Astrocyte (in vitro differentiated cells and primary cell): ENCODE results near the gene IGSF21. TPM values are rescaled to one million over a fixed set of nuclear protein-coding genes. Genes with fewer than 3 reads are reported as not detected.

ENCODE experiments used
- DNase-seq: peaks from one replicate; pipeline ENCODE4 v3.0.0-alpha.2; 2010; ENCODE audit warnings: low read depth
- FAIRE-seq: peaks from 2 replicates; lab custom pipeline; 2011; peaks lifted over from hg19 to GRCh38; lab: Jason Lieb, UNC
- H2AFZ ChIP-seq: 2 replicates; pipeline ENCODE4 v1.6.0; 2012; ENCODE audit warnings: low read depth, low read length, inconsistent platforms
- H3K27ac ChIP-seq: 2 replicates; pipeline ENCODE4 v1.5.1; 2011; ENCODE audit warnings: low read depth, low read length, inconsistent platforms
- H3K27me3 ChIP-seq: 2 replicates; pipeline ENCODE4 v1.6.0; 2011; ENCODE audit warnings: low read length, inconsistent platforms; ENCODE audit not compliant: insufficient read depth
- H3K36me3 ChIP-seq: 2 replicates; pipeline ENCODE4 v1.5.1; 2011; ENCODE audit warnings: low read length, inconsistent platforms; ENCODE audit not compliant: insufficient read depth
- H3K4me1 ChIP-seq: 2 replicates; pipeline ENCODE4 v1.5.1; 2011; ENCODE audit warnings: low read length, inconsistent platforms; ENCODE audit not compliant: insufficient read depth
- H3K4me2 ChIP-seq: 2 replicates; pipeline ENCODE4 v1.6.0; 2012; ENCODE audit warnings: low read length, inconsistent platforms
- H3K4me3 ChIP-seq: 2 replicates; pipeline ENCODE4 v1.5.1; 2011; ENCODE audit warnings: low read depth, mild to moderate bottlenecking, low read length, inconsistent platforms; ENCODE audit not compliant: insufficient read depth
- H3K79me2 ChIP-seq: 2 replicates; pipeline ENCODE4 v1.6.0; 2012; ENCODE audit warnings: mild to moderate bottlenecking, low read length, inconsistent platforms; ENCODE audit not compliant: insufficient read depth
- H3K9ac ChIP-seq: 2 replicates; pipeline ENCODE4 v1.6.0; 2012; ENCODE audit warnings: mild to moderate bottlenecking, low read length, inconsistent platforms
- H3K9me3 ChIP-seq: 2 replicates; pipeline ENCODE4 v1.5.1; 2012; ENCODE audit warnings: low read depth, mild to moderate bottlenecking, low read length, inconsistent platforms; ENCODE audit not compliant: insufficient read depth
- H4K20me1 ChIP-seq: 2 replicates; pipeline ENCODE4 v1.6.0; 2012; ENCODE audit warnings: low read length, inconsistent platforms; ENCODE audit not compliant: insufficient read depth
- H3K27ac Mint-ChIP-seq: one replicate; pipeline ENCODE4 v1.8.0; 2021; ENCODE audit warnings: mild to moderate bottlenecking, mixed read lengths; ENCODE audit not compliant: unreplicated experiment
- H3K27me3 Mint-ChIP-seq: one replicate; pipeline ENCODE4 v1.8.0; 2021; ENCODE audit warnings: low read depth, mixed read lengths; ENCODE audit not compliant: unreplicated experiment
- H3K36me3 Mint-ChIP-seq: one replicate; pipeline ENCODE4 v1.8.0; 2021; ENCODE audit warnings: low read depth, mixed read lengths; ENCODE audit not compliant: unreplicated experiment
- H3K4me1 Mint-ChIP-seq: one replicate; pipeline ENCODE4 v1.8.0; 2021; ENCODE audit warnings: low read depth, mixed read lengths; ENCODE audit not compliant: unreplicated experiment
- H3K4me3 Mint-ChIP-seq: one replicate; pipeline ENCODE4 v1.8.0; 2021; ENCODE audit warnings: mild to moderate bottlenecking, moderate library complexity, mixed read lengths; ENCODE audit not compliant: unreplicated experiment
- H3K9me3 Mint-ChIP-seq: one replicate; pipeline ENCODE4 v1.8.0; 2021; ENCODE audit warnings: mild to moderate bottlenecking, mixed read lengths; ENCODE audit not compliant: unreplicated experiment
- EZH2 ChIP-seq: IDR thresholded peaks from 2 replicates; pipeline ENCODE4 v1.6.1; 2012; ENCODE audit warnings: mild to moderate bottlenecking, low read length, inconsistent platforms; ENCODE audit not compliant: insufficient read depth
- total RNA-seq: library from RNA; stranded (reverse); gene quantifications from 2 replicates; pipeline ENCODE4 v1.2.1, GENCODE V29; 2021
- TF ChIP-seq, protein P1 (sequence below): IDR thresholded peaks from 2 replicates; pipeline ENCODE4 v1.5.1; 2011; ENCODE audit warnings: low read depth, mild to moderate bottlenecking, inconsistent platforms, low read length, moderate library complexity; ENCODE audit not compliant: insufficient read depth

Gene IGSF21
- total RNA-seq, 1 donor from 2014 or later, result not detected

DNA sequence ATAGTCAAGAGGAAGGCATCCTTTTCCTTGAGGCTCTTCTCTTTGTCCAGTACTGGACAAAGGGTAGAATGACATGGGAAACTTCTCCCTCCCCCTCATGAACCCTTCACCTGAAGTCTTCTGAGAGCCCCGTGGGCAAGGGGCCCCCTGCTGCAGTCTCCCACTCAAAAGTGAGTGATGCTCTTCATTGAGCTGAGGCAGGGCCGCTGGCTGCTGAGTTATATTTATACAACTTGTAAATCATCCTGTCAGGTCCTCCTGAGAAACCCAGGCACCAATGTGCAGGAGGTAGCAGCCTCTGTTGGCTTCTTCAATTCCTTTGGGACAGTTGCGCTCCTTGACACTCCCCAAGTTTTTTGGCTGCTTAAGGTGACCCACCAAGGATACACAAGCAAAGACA is 150.2 kb downstream of the IGSF21 start:
- H3K36me3 ChIP-seq, result no peaks in the 10 kb centered on the region
- H3K4me1 ChIP-seq, result no peaks in the 10 kb centered on the region
- TF ChIP-seq, protein P1, sequence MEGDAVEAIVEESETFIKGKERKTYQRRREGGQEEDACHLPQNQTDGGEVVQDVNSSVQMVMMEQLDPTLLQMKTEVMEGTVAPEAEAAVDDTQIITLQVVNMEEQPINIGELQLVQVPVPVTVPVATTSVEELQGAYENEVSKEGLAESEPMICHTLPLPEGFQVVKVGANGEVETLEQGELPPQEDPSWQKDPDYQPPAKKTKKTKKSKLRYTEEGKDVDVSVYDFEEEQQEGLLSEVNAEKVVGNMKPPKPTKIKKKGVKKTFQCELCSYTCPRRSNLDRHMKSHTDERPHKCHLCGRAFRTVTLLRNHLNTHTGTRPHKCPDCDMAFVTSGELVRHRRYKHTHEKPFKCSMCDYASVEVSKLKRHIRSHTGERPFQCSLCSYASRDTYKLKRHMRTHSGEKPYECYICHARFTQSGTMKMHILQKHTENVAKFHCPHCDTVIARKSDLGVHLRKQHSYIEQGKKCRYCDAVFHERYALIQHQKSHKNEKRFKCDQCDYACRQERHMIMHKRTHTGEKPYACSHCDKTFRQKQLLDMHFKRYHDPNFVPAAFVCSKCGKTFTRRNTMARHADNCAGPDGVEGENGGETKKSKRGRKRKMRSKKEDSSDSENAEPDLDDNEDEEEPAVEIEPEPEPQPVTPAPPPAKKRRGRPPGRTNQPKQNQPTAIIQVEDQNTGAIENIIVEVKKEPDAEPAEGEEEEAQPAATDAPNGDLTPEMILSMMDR, result no peak
- TF ChIP-seq EZH2, result no peak
- no peak overlapping the region for H3K4me2 ChIP-seq
- no peaks in the 10 kb centered on the region for H4K20me1 ChIP-seq
- Mint-ChIP-seq H3K27me3 (peaks cover 74% of the 10 kb centered on the region), H3K4me1 (no peaks in the 10 kb centered on the region), H3K9me3 (peaks cover 3% of the 10 kb centered on the region), H3K4me3 (no peak overlapping the region), H3K27ac (no peak overlapping the region), H3K36me3 (no peaks in the 10 kb centered on the region)
- DNase-seq, result no peak
- no peak overlapping the region for H3K9ac ChIP-seq
- H3K79me2 ChIP-seq, result no peaks in the 10 kb centered on the region
- no peak overlapping the region for H3K4me3 ChIP-seq
- H3K27ac ChIP-seq, result no peak overlapping the region
- FAIRE-seq, result no peak
- no peaks in the 10 kb centered on the region for H3K27me3 ChIP-seq
- peaks cover 3% of the 10 kb centered on the region for H3K9me3 ChIP-seq
- no peak overlapping the region for H2AFZ ChIP-seq

DNA sequence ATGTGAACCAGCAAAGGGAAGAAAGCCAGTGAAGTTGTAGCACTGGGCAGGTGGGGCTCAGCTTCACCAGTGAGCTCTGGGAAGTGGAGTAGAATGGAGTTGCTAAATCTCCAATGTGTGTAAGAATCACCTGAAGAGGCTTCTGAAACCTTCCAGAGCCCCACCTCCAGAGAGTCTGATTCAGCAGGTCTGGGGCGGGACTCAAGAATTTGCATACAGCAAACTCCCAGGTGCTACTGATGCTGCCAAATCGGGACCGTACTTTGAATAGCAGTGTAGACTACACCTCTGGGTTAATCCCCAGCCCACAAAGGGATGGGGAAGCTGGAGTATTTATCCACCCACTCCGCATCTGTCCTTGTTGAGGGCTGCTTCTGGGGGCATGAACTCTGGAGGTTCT is 154.3 kb downstream of the IGSF21 start:
- Mint-ChIP-seq H3K36me3 (no peaks in the 10 kb centered on the region), H3K27ac (no peak overlapping the region), H3K27me3 (peaks cover 64% of the 10 kb centered on the region), H3K4me1 (no peaks in the 10 kb centered on the region), H3K4me3 (no peak overlapping the region), H3K9me3 (peaks cover 1% of the 10 kb centered on the region)
- no peaks in the 10 kb centered on the region for H3K9me3 ChIP-seq
- no peak overlapping the region for H3K4me2 ChIP-seq
- no peaks in the 10 kb centered on the region for H3K79me2 ChIP-seq
- no peak overlapping the region for H3K9ac ChIP-seq
- DNase-seq, result no peak
- no peak overlapping the region for H3K27ac ChIP-seq
- no peak overlapping the region for H2AFZ ChIP-seq
- no peak for FAIRE-seq
- no peaks in the 10 kb centered on the region for H3K4me1 ChIP-seq
- no peaks in the 10 kb centered on the region for H3K36me3 ChIP-seq
- no peaks in the 10 kb centered on the region for H4K20me1 ChIP-seq
- TF ChIP-seq, protein P1, result no peak
- no peak for TF ChIP-seq EZH2
- no peak overlapping the region for H3K4me3 ChIP-seq
- H3K27me3 ChIP-seq, result no peaks in the 10 kb centered on the region

DNA sequence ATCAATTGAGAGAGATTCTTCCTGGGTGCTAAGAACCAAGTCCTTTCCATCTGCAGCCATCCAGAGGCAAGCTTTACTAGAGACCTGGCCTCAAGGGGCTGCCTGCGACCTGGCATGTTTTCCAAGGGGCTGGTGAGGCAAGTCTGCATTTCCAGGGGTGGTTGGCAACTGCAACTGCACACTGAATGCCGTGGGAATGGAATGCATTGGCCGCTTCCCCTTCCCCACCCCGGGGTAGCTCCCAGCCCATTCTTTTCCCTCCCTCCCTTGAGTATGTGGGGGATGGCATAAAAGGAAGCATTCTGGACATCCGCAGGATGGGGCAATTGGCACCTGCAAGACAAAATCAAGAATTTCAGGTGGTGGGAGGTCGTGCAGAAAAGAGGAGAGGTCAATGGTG is 155.1 kb downstream of the IGSF21 start:
- Histone ChIP-seq H3K9me3 (no peaks in the 10 kb centered on the region), H3K4me1 (no peaks in the 10 kb centered on the region), H3K4me3 (no peak overlapping the region), H3K27me3 (no peaks in the 10 kb centered on the region), H2AFZ (no peak overlapping the region), H3K27ac (no peak overlapping the region), H3K9ac (no peak overlapping the region), H4K20me1 (no peaks in the 10 kb centered on the region), H3K79me2 (no peaks in the 10 kb centered on the region), H3K4me2 (no peak overlapping the region), H3K36me3 (no peaks in the 10 kb centered on the region)
- Mint-ChIP-seq H3K27ac (no peak overlapping the region), H3K4me1 (no peaks in the 10 kb centered on the region), H3K4me3 (no peak overlapping the region), H3K27me3 (peaks cover 68% of the 10 kb centered on the region), H3K36me3 (no peaks in the 10 kb centered on the region), H3K9me3 (peaks cover 1% of the 10 kb centered on the region)
- TF ChIP-seq, protein P1, result no peak
- TF ChIP-seq EZH2, result no peak
- no peak for FAIRE-seq
- DNase-seq, result no peak
